ENCODE data around the gene PPM1F. TPM values are rescaled to one million over a fixed set of nuclear protein-coding genes. Genes with fewer than 3 reads are reported as not detected.
"Not testable (repeated sequence)": the region's sequence is repeated elsewhere in the genome, so short reads cannot be mapped to it uniquely, and the experiment has no call there.

Gene PPM1F
- total RNA-seq, 2 donors from 2014 or later: 37.0 to 45.9 TPM

DNA sequence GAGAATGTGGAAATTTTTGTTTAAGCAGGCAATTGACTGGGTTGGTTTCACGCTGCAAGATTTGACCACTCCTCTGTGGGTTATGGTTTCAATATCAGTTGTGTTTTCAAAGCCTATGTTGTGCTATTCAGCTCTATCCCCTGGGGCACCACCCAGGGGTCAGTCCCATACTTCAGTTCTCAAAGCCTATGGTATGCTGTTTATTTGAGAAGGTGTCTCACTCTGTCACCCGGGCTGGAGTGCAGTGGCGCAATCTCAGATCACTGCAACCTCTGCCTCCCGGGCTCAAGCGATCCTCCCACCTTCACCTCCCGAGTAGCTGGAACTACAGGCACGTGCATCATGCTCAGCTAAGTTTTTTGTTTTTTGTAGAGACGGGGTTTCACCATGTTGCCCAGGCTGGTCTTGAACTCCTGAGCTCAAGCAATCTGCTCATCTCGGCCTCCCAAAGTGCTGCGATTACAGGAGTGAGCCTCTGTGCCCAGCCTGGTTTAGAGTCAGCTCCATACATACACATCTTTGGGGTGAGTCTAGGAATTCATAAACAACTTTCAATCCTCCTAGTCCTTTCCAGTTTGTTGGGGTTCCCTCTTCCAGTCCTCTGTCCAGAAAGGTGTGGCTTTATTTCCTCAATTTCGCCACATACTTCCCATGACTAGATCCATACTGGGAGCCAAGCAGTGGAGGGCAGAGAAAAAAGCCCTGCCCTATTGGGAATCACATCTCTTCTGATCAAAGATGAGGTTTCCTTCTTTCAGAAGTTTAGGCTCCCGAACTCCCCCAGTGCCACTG, 50.2 kb downstream of the PPM1F start:
- Histone ChIP-seq H3K27me3 (replicated peaks; ENCODE audit: insufficient read depth) (no peaks in the 10 kb centered on the region), H3K4me3 (no peak overlapping the region), H3K36me3 (no peaks in the 10 kb centered on the region), H3K4me1 (ENCODE audit: control insufficient read depth in 1 of 2, low read depth in 2 of 2) (no peaks in the 10 kb centered on the region), H3K27ac (no peak overlapping the region), H3K9me3 (no peaks in the 10 kb centered on the region)
- TF ChIP-seq, protein P1, sequence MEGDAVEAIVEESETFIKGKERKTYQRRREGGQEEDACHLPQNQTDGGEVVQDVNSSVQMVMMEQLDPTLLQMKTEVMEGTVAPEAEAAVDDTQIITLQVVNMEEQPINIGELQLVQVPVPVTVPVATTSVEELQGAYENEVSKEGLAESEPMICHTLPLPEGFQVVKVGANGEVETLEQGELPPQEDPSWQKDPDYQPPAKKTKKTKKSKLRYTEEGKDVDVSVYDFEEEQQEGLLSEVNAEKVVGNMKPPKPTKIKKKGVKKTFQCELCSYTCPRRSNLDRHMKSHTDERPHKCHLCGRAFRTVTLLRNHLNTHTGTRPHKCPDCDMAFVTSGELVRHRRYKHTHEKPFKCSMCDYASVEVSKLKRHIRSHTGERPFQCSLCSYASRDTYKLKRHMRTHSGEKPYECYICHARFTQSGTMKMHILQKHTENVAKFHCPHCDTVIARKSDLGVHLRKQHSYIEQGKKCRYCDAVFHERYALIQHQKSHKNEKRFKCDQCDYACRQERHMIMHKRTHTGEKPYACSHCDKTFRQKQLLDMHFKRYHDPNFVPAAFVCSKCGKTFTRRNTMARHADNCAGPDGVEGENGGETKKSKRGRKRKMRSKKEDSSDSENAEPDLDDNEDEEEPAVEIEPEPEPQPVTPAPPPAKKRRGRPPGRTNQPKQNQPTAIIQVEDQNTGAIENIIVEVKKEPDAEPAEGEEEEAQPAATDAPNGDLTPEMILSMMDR (IDR thresholded peaks at IDR 0.05): no peak
- no peak for DNase-seq (ENCODE audit: low spot score)
- ATAC-seq (ENCODE audit: insufficient number of reproducible peaks, low FRiP score, low read depth): no peak

DNA sequence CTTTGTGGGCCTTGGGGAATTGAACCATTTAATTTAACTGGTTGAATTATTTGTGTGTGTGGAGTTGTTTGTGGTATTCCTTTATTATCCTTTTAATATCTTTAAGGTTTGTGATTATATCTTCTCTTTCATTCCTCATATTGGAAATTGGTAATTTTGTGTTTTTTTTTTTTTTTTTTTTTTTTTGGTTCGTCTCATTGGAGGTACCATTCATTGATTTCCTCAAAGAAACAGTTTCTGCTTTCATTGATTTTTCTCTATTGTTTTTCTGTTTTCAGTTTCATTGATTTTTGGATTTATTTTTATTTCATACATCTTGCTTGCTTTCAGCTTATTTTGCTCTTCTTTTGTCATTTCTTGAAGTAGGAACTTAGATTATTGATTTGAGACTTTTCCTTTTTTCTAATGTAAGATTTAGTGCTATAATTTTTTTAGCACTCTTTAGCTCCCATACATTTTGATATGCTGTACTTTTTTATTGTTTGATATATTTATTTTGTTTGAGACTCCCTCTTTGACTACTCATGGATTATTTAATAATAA, 54.2 kb downstream of the PPM1F start:
- ATAC-seq (ENCODE audit: insufficient number of reproducible peaks, low FRiP score, low read depth): no peak
- no peaks in the 10 kb centered on the region for H3K27me3 ChIP-seq (replicated peaks; ENCODE audit: insufficient read depth)

DNA sequence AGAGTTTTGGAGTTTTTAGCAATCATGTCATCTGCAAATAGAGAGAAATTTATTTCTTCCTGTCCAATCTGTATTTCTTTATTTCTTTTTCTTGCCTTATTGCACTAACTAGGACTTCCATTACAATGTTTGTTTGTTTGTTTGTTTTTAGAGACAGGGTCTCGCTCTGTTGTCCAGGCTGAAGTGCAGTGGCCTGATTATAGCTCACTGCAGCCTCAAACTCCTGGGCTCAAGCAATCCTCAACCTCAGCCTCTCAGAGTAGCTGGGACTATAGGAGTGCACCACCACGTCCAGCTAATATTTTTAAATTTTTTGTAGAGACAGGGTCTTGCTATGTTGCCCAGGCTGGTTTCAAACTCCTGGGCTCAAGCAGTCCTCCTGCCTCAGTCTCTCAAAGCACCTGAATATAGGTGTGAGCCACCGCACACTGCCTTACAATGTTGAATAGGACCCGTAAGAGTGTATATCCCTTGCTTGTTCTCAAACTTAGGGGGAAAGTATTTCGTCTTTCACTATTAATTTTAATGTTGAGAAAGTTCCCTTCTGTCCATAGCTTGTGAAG, 55.6 kb downstream of the PPM1F start:
- no peaks in the 10 kb centered on the region for H3K36me3 ChIP-seq
- no peak overlapping the region for H3K4me3 ChIP-seq
- no peak overlapping the region for H3K27ac ChIP-seq
- H3K4me1 ChIP-seq (ENCODE audit: control insufficient read depth in 1 of 2, low read depth in 2 of 2): no peaks in the 10 kb centered on the region
- H3K27me3 ChIP-seq (replicated peaks; ENCODE audit: insufficient read depth): no peaks in the 10 kb centered on the region
- DNase-seq (ENCODE audit: low spot score): no peak
- no peaks in the 10 kb centered on the region for H3K9me3 ChIP-seq
- ATAC-seq (ENCODE audit: insufficient number of reproducible peaks, low FRiP score, low read depth): no peak
- TF ChIP-seq, protein P1 (IDR thresholded peaks at IDR 0.05): no peak

More for the DNA sequence above, 54.2 kb downstream of the PPM1F start:
- Histone ChIP-seq H3K9me3 (no peaks in the 10 kb centered on the region), H3K27ac (no peak overlapping the region), H3K36me3 (no peaks in the 10 kb centered on the region), H3K4me3 (no peak overlapping the region), H3K4me1 (ENCODE audit: control insufficient read depth in 1 of 2, low read depth in 2 of 2) (no peaks in the 10 kb centered on the region)
- DNase-seq (ENCODE audit: low spot score): no peak
- TF ChIP-seq, protein P1 (IDR thresholded peaks at IDR 0.05): no peak

DNA sequence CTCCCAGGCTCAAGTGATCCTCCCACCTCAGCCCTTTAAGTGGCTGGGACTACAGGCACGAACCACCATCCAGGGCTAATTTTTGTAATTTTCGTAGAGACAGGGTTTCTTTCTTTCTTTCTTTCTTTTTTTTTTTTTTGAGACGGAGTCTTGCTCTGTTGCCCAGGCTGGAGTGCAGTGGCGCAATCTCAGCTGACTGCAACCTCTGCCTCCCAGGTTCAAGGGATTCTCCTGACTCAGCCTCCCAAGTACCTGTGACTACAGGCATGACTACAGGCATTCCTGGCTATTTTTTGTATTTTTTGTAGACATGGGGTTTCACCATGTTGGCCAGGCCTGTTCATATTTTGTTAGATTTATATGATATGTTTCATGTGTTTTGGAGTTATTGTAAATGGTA, 56.4 kb downstream of the PPM1F start:
- ATAC-seq (ENCODE audit: insufficient number of reproducible peaks, low FRiP score, low read depth): not testable (repeated sequence)

DNA sequence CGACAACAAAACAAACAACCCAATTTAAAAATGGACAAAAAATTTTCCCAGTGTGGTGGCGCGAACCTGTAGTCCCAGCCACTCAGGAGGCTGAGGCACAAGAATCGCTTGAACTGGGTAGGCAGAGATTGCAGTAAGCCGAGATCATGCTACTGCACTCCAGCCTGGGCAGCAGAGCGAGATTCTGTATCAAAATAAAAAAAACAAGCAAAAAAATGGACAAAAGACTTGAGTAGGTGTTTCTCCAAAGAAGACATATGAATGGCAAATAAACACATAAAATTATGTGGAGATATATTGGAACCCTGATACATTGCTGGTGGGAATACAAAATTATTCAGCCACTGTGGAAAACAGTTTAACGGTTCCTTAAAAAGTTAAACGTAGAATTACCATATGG, 57.8 kb downstream of the PPM1F start:
- TF ChIP-seq, protein P1 (IDR thresholded peaks at IDR 0.05): no peak
- Histone ChIP-seq H3K4me1 (ENCODE audit: control insufficient read depth in 1 of 2, low read depth in 2 of 2) (peaks cover 0 to 5% of the 10 kb centered on the region in 2 donors), H3K9me3 (no peaks in the 10 kb centered on the region), H3K27me3 (replicated peaks; ENCODE audit: insufficient read depth) (no peaks in the 10 kb centered on the region), H3K27ac (no peak overlapping the region), H3K4me3 (no peak overlapping the region), H3K36me3 (no peaks in the 10 kb centered on the region)
- no peak for DNase-seq (ENCODE audit: low spot score)
- no peak for ATAC-seq (ENCODE audit: insufficient number of reproducible peaks, low FRiP score, low read depth)

More for the DNA sequence above, 56.4 kb downstream of the PPM1F start:
- H3K36me3 ChIP-seq; DNase-seq (ENCODE audit: low spot score); H3K9me3 ChIP-seq; H3K27ac ChIP-seq; H3K27me3 ChIP-seq (replicated peaks; ENCODE audit: insufficient read depth); H3K4me1 ChIP-seq (ENCODE audit: control insufficient read depth in 1 of 2, low read depth in 2 of 2); H3K4me3 ChIP-seq: not testable (repeated sequence)
